Transverse colon (tissue), 3 donors: Measurements from ENCODE around the gene SOX5.

Experiments used
- POLR2A ChIP-seq: fragments of 450-650 bp; IDR thresholded peaks from one replicate; pipeline ENCODE4 v1.6.1; 2016; ENCODE audit warnings: antibody characterized with exemption, mild to moderate bottlenecking, moderate library complexity
- TF ChIP-seq, protein P1 (sequence below), 5 experiments: fragments of 200-600 bp in 3 of 5; fragments of 450-650 bp in 2 of 5; sonication (generic) in 3 of 5; IDR thresholded peaks; 1 replicate in 2 of 5; 2 replicates in 3 of 5; pipeline ENCODE4 v1.5.1; 2016 to 2017; ENCODE audit warnings: antibody characterized with exemption in 5 of 5, inconsistent platforms in 3 of 5, mild to moderate bottlenecking in 2 of 5, moderate library complexity in 1 of 5

DNA sequence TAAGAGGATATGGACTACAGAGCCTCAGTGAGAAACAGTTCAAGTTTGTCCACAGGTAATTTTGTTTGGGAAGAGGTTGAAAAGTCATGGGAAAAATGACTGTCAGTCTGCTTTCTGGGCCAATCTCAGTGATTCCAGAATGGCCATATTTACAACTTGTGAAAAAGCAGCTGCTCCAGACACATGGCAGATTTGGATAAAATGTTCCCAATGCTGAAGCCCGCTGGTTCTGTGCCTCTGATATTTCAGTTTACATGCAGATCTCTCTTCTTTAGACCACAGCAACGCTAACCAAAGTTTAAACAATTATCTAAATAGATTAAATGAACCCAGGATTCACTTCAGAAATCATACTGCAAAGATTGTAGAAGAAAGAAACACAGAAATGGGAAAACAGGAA, 222.8 kb downstream of the SOX5 start:
- TF ChIP-seq POLR2A: no peak
- TF ChIP-seq, protein P1, sequence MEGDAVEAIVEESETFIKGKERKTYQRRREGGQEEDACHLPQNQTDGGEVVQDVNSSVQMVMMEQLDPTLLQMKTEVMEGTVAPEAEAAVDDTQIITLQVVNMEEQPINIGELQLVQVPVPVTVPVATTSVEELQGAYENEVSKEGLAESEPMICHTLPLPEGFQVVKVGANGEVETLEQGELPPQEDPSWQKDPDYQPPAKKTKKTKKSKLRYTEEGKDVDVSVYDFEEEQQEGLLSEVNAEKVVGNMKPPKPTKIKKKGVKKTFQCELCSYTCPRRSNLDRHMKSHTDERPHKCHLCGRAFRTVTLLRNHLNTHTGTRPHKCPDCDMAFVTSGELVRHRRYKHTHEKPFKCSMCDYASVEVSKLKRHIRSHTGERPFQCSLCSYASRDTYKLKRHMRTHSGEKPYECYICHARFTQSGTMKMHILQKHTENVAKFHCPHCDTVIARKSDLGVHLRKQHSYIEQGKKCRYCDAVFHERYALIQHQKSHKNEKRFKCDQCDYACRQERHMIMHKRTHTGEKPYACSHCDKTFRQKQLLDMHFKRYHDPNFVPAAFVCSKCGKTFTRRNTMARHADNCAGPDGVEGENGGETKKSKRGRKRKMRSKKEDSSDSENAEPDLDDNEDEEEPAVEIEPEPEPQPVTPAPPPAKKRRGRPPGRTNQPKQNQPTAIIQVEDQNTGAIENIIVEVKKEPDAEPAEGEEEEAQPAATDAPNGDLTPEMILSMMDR (IDR thresholded peaks at IDR 0.05): no peak
